Measurements from ENCODE around the gene LMX1A. TPM values are rescaled to one million over a fixed set of nuclear protein-coding genes. Genes with fewer than 3 reads are reported as not detected.

Gene LMX1A
- polyA plus RNA-seq, 3 donors, result not detected

GRCh38 chr1:165217958-165218357 is 138.6 kb downstream of the LMX1A start:
- peaks cover 1 to 19% (median 8%) of the 10 kb centered on the region in 3 donors for H3K27me3 Mint-ChIP-seq (ENCODE audit: low read depth in 3 of 3)
- no peak for DNase-seq
- H3K4me3 Mint-ChIP-seq, result no peak overlapping the region
- Histone ChIP-seq H3K27me3 (ENCODE audit: control insufficient read depth in 2 of 2, insufficient read depth in 2 of 2, low read length in 2 of 2) (peaks cover 0 to 4% of the 10 kb centered on the region in 2 donors), H3K4me3 (replicated peaks in 1 of 3; ENCODE audit: low read depth in 2 of 3, low read length in 3 of 3) (no peak overlapping the region), H3K79me2 (ENCODE audit: insufficient read depth, low read length) (no peaks in the 10 kb centered on the region), H3K9me3 (replicated peaks in 1 of 2; ENCODE audit: control insufficient read depth in 1 of 2, insufficient read depth in 1 of 2, low read length in 2 of 2) (no peaks in the 10 kb centered on the region), H3K4me2 (replicated peaks; ENCODE audit: extremely low read depth, low read length, poor library complexity, severe bottlenecking) (no peak overlapping the region), H3K36me3 (replicated peaks in 1 of 2; ENCODE audit: control insufficient read depth in 1 of 2, insufficient read depth in 2 of 2, low read length in 2 of 2) (no peaks in the 10 kb centered on the region), H2AFZ (ENCODE audit: insufficient read depth, low read depth, low read length, poor library complexity, severe bottlenecking) (no peak overlapping the region), H3K4me1 (ENCODE audit: control insufficient read depth in 1 of 2, insufficient read depth in 2 of 2, low read length in 2 of 2) (no peaks in the 10 kb centered on the region), H4K20me1 (ENCODE audit: insufficient read depth, low read length) (no peaks in the 10 kb centered on the region), H3K9ac (ENCODE audit: insufficient read depth, low read length, poor library complexity, severe bottlenecking) (no peak overlapping the region), H3K27ac (ENCODE audit: low read depth in 1 of 2, low read length in 2 of 2) (no peak overlapping the region)
- no peaks in the 10 kb centered on the region for H3K36me3 Mint-ChIP-seq
- no CpG with 5 or more reads among the region's 1 CpG for WGBS (ENCODE audit: insufficient coverage)
- H3K4me1 Mint-ChIP-seq, result no peaks in the 10 kb centered on the region
- intact Hi-C loops (cut with micrococcal nuclease), result no loop called here
- H3K27ac Mint-ChIP-seq, result no peak overlapping the region
- peaks cover 0 to 2% (median 0%) of the 10 kb centered on the region in 7 donors for H3K9me3 Mint-ChIP-seq
- TF ChIP-seq CTCF (IDR thresholded peaks at IDR 0.05), result no peak

- Mint-ChIP-seq H3K4me3 (no peak overlapping the region), H3K27me3 (ENCODE audit: low read depth in 3 of 3) (peaks cover 4 to 19% (median 8%) of the 10 kb centered on the region in 3 donors), H3K36me3 (no peaks in the 10 kb centered on the region), H3K27ac (no peak overlapping the region), H3K4me1 (no peaks in the 10 kb centered on the region), H3K9me3 (peaks cover 0 to 5% (median 0%) of the 10 kb centered on the region in 7 donors)
- Histone ChIP-seq H3K4me3 (replicated peaks in 1 of 3; ENCODE audit: low read depth in 2 of 3, low read length in 3 of 3) (no peak overlapping the region), H3K9ac (ENCODE audit: insufficient read depth, low read length, poor library complexity, severe bottlenecking) (no peak overlapping the region), H3K27ac (ENCODE audit: low read depth in 1 of 2, low read length in 2 of 2) (no peak overlapping the region), H2AFZ (ENCODE audit: insufficient read depth, low read depth, low read length, poor library complexity, severe bottlenecking) (no peak overlapping the region), H3K4me2 (replicated peaks; ENCODE audit: extremely low read depth, low read length, poor library complexity, severe bottlenecking) (no peak overlapping the region), H3K9me3 (replicated peaks in 1 of 2; ENCODE audit: control insufficient read depth in 1 of 2, insufficient read depth in 1 of 2, low read length in 2 of 2) (no peaks in the 10 kb centered on the region), H3K79me2 (ENCODE audit: insufficient read depth, low read length) (no peaks in the 10 kb centered on the region), H3K4me1 (ENCODE audit: control insufficient read depth in 1 of 2, insufficient read depth in 2 of 2, low read length in 2 of 2) (no peaks in the 10 kb centered on the region), H4K20me1 (ENCODE audit: insufficient read depth, low read length) (no peaks in the 10 kb centered on the region), H3K36me3 (replicated peaks in 1 of 2; ENCODE audit: control insufficient read depth in 1 of 2, insufficient read depth in 2 of 2, low read length in 2 of 2) (no peaks in the 10 kb centered on the region), H3K27me3 (ENCODE audit: control insufficient read depth in 2 of 2, insufficient read depth in 2 of 2, low read length in 2 of 2) (peaks cover 0 to 4% of the 10 kb centered on the region in 2 donors)
- intact Hi-C loops (cut with micrococcal nuclease), result no loop called here
- no peak for DNase-seq
- no peak for TF ChIP-seq CTCF (IDR thresholded peaks at IDR 0.05)
Measured at GRCh38 chr1:165216254-165216653, 140.3 kb downstream of the LMX1A start.
